Nephron (organoid): ENCODE data around the gene FIS1.

ENCODE experiments used
- H3K27ac Mint-ChIP-seq, 3 experiments: 2 replicates each; pipeline ENCODE4 v1.8.0; 2020; ENCODE audit warnings: mixed read lengths in 3 of 3, mild to moderate bottlenecking in 2 of 3, moderate library complexity in 1 of 3
- H3K27me3 Mint-ChIP-seq: 2 replicates; pipeline ENCODE4 v1.8.0; 2021; ENCODE audit warnings: low read depth, mild to moderate bottlenecking, moderate library complexity, mixed read lengths
- H3K36me3 Mint-ChIP-seq: 2 replicates; pipeline ENCODE4 v1.8.0; 2020; ENCODE audit warnings: low read depth, mixed read lengths
- H3K4me1 Mint-ChIP-seq: 2 replicates; pipeline ENCODE4 v1.8.0; 2020; ENCODE audit warnings: mixed read lengths
- H3K4me3 Mint-ChIP-seq, 3 experiments: 2 replicates each; pipeline ENCODE4 v1.8.0; 2020; ENCODE audit warnings: mild to moderate bottlenecking in 3 of 3, mixed read lengths in 3 of 3, moderate library complexity in 2 of 3
- H3K9me3 Mint-ChIP-seq: 2 replicates; pipeline ENCODE4 v1.8.0; 2020; ENCODE audit warnings: mixed read lengths
- CTCF ChIP-seq, 3 experiments: fragments of 200-600 bp; sonication (generic); IDR thresholded peaks; one replicate each; pipeline ENCODE4 v1.5.0; 2021; ENCODE audit warnings: antibody characterized with exemption in 3 of 3; ENCODE audit not compliant: unreplicated experiment in 3 of 3

The FIS1 gene

GRCh38 chr7:101197991-101198390, 46.9 kb downstream of the FIS1 start:
- TF ChIP-seq CTCF (IDR thresholded peaks at IDR 0.05; ENCODE audit: unreplicated experiment in 3 of 3) = no peak
- H3K4me1 Mint-ChIP-seq = no peaks in the 10 kb centered on the region

GRCh38 chr7:101195884-101196283, 49.0 kb downstream of the FIS1 start:
- no peak for TF ChIP-seq CTCF (IDR thresholded peaks at IDR 0.05; ENCODE audit: unreplicated experiment in 3 of 3)
- no peaks in the 10 kb centered on the region for H3K36me3 Mint-ChIP-seq
- H3K27me3 Mint-ChIP-seq = peaks cover 24% of the 10 kb centered on the region
- no peak overlapping the region for H3K27ac Mint-ChIP-seq
- no peak overlapping the region for H3K4me3 Mint-ChIP-seq
- H3K4me1 Mint-ChIP-seq = no peaks in the 10 kb centered on the region
- no peaks in the 10 kb centered on the region for H3K9me3 Mint-ChIP-seq

More at GRCh38 chr7:101197991-101198390, 46.9 kb downstream of the FIS1 start:
- H3K4me3 Mint-ChIP-seq = no peak overlapping the region
- H3K36me3 Mint-ChIP-seq = no peaks in the 10 kb centered on the region
- no peak overlapping the region for H3K27ac Mint-ChIP-seq
- H3K9me3 Mint-ChIP-seq = no peaks in the 10 kb centered on the region
- H3K27me3 Mint-ChIP-seq = peaks cover 35% of the 10 kb centered on the region
